Peyer's patch (tissue), 4 donors: Measurements from ENCODE around the gene PTPRQ. TPM values are rescaled to one million over a fixed set of nuclear protein-coding genes. Genes with fewer than 3 reads are reported as not detected.

Source experiments
- DNase-seq, 3 donors: peaks; one replicate each; pipeline ENCODE4 v3.0.0-alpha.2; 2017 to 2019
- H3K27ac ChIP-seq, 4 donors: fragments of 200-600 bp; sonication (generic); one replicate each; pipeline ENCODE4 v1.5.1; 2016 to 2019
- H3K27me3 ChIP-seq, 2 donors: fragments of 200-600 bp; sonication (generic); one replicate each; pipeline ENCODE4 v1.5.1; 2019
- H3K36me3 ChIP-seq, 3 donors: fragments of 200-600 bp; sonication (generic); one replicate each; pipeline ENCODE4 v1.5.1; 2016 to 2019
- H3K4me1 ChIP-seq, 4 donors: fragments of 200-600 bp; sonication (generic); one replicate each; pipeline ENCODE4 v1.5.1; 2016 to 2019
- H3K4me3 ChIP-seq, 4 donors: fragments of 200-600 bp; sonication (generic); 1 replicate in 3 of 4; 2 replicates in 1 of 4; pipeline ENCODE4 v1.5.1; 2016 to 2019; ENCODE audit warnings: mild to moderate bottlenecking in 1 of 4
- H3K9me3 ChIP-seq, 4 donors: fragments of 200-600 bp; sonication (generic); one replicate each; pipeline ENCODE4 v1.5.1; 2016 to 2019; ENCODE audit warnings: mild to moderate bottlenecking in 1 of 4
- CTCF ChIP-seq, 6 experiments: fragments of 450-650 bp in 4 of 6; fragments of 200-600 bp in 2 of 6; sonication (generic) in 1 of 6; IDR thresholded peaks; one replicate each; pipeline ENCODE4 v1.5.1; 2017 to 2019; ENCODE audit warnings: antibody characterized with exemption in 6 of 6, mild to moderate bottlenecking in 3 of 6, moderate library complexity in 1 of 6
- POLR2A ChIP-seq, 2 donors: fragments of 450-650 bp; IDR thresholded peaks; one replicate each; pipeline ENCODE4 v1.5.1; 2017; ENCODE audit warnings: antibody characterized with exemption in 2 of 2, mild to moderate bottlenecking in 2 of 2, moderate library complexity in 2 of 2
- total RNA-seq, 4 donors: library from RNA; depleted of rRNA; stranded (reverse); fragments of >200 nt; gene quantifications; one replicate each; pipeline ENCODE4 v1.1.0, GENCODE V29; 2016

Gene PTPRQ
- total RNA-seq, 4 donors from 2014 or later, result 0.13 TPM; not detected in 3

GRCh38 chr12:80512781-80513180 lies 68.7 kb downstream of the PTPRQ start:
- DNase-seq, result no peak
- H3K27me3 ChIP-seq, result no peaks in the 10 kb centered on the region
- no peak overlapping the region for H3K27ac ChIP-seq
- H3K9me3 ChIP-seq, result no peaks in the 10 kb centered on the region
- TF ChIP-seq POLR2A (IDR thresholded peaks at IDR 0.05) (no peak), CTCF (IDR thresholded peaks at IDR 0.05) (no peak)
- no peaks in the 10 kb centered on the region for H3K36me3 ChIP-seq
- no peaks in the 10 kb centered on the region for H3K4me1 ChIP-seq
- no peak overlapping the region for H3K4me3 ChIP-seq

GRCh38 chr12:80513211-80513610 lies 69.2 kb downstream of the PTPRQ start:
- no peak for DNase-seq

GRCh38 chr12:80517655-80518054 lies 73.6 kb downstream of the PTPRQ start:
- H3K36me3 ChIP-seq, result no peaks in the 10 kb centered on the region
- no peak overlapping the region for H3K4me3 ChIP-seq
- no peak for DNase-seq
- H3K27ac ChIP-seq, result no peak overlapping the region
- no peaks in the 10 kb centered on the region for H3K4me1 ChIP-seq
- H3K27me3 ChIP-seq, result no peaks in the 10 kb centered on the region
- no peak for TF ChIP-seq POLR2A (IDR thresholded peaks at IDR 0.05)
- TF ChIP-seq CTCF (IDR thresholded peaks at IDR 0.05), result no peak
- H3K9me3 ChIP-seq, result no peaks in the 10 kb centered on the region

More at GRCh38 chr12:80513211-80513610, 69.2 kb downstream of the PTPRQ start:
- Histone ChIP-seq H3K4me3 (no peak overlapping the region), H3K4me1 (no peaks in the 10 kb centered on the region), H3K27me3 (no peaks in the 10 kb centered on the region), H3K27ac (no peak overlapping the region), H3K36me3 (no peaks in the 10 kb centered on the region), H3K9me3 (no peaks in the 10 kb centered on the region)
- TF ChIP-seq CTCF (IDR thresholded peaks at IDR 0.05), result no peak
- TF ChIP-seq POLR2A (IDR thresholded peaks at IDR 0.05), result no peak

- no peaks in the 10 kb centered on the region for H3K4me1 ChIP-seq
- no peaks in the 10 kb centered on the region for H3K9me3 ChIP-seq
- H3K27me3 ChIP-seq, result no peaks in the 10 kb centered on the region
- no peaks in the 10 kb centered on the region for H3K36me3 ChIP-seq
- DNase-seq, result no peak
- H3K27ac ChIP-seq, result no peak overlapping the region
- no peak overlapping the region for H3K4me3 ChIP-seq
- TF ChIP-seq POLR2A (IDR thresholded peaks at IDR 0.05) (no peak), CTCF (IDR thresholded peaks at IDR 0.05) (no peak)
These were observed 87.6 kb downstream of the PTPRQ start for GRCh38 chr12:80531646-80532045.

- TF ChIP-seq CTCF (IDR thresholded peaks at IDR 0.05), result no peak
- TF ChIP-seq POLR2A (IDR thresholded peaks at IDR 0.05), result no peak
- no peaks in the 10 kb centered on the region for H3K27me3 ChIP-seq
- no peaks in the 10 kb centered on the region for H3K36me3 ChIP-seq
- no peak overlapping the region for H3K4me3 ChIP-seq
- H3K9me3 ChIP-seq, result no peaks in the 10 kb centered on the region
- no peaks in the 10 kb centered on the region for H3K4me1 ChIP-seq
- no peak overlapping the region for H3K27ac ChIP-seq
- no peak for DNase-seq
These were observed 95.0 kb downstream of the PTPRQ start for GRCh38 chr12:80539029-80539428.

GRCh38 chr12:80549298-80549697 lies 105.3 kb downstream of the PTPRQ start:
- Histone ChIP-seq H3K27me3 (no peaks in the 10 kb centered on the region), H3K4me3 (no peak overlapping the region), H3K36me3 (no peaks in the 10 kb centered on the region), H3K4me1 (no peaks in the 10 kb centered on the region), H3K9me3 (no peaks in the 10 kb centered on the region), H3K27ac (no peak overlapping the region)
- DNase-seq, result no peak
- no peak for TF ChIP-seq POLR2A (IDR thresholded peaks at IDR 0.05)
- no peak for TF ChIP-seq CTCF (IDR thresholded peaks at IDR 0.05)
